Chondrocyte (in vitro differentiated cells): ENCODE results near the gene ADARB1. TPM values are rescaled to one million over a fixed set of nuclear protein-coding genes. Genes with fewer than 3 reads are reported as not detected.

Experiments
- DNase-seq: peaks from one replicate; pipeline ENCODE4 v3.0.0; 2021; ENCODE audit warnings: mixed read lengths, low spot score
- H3K27ac Mint-ChIP-seq: one replicate; pipeline ENCODE4 v1.8.0; 2021; ENCODE audit warnings: mild to moderate bottlenecking, moderate library complexity, mixed read lengths; ENCODE audit not compliant: unreplicated experiment
- H3K27me3 Mint-ChIP-seq: 2 replicates; pipeline ENCODE4 v1.8.0; 2021; ENCODE audit warnings: low read depth, mixed read lengths
- H3K36me3 Mint-ChIP-seq: 2 replicates; pipeline ENCODE4 v1.8.0; 2021; ENCODE audit warnings: low read depth, mixed read lengths
- H3K4me1 Mint-ChIP-seq: 2 replicates; pipeline ENCODE4 v1.8.0; 2021; ENCODE audit warnings: low read depth, mild to moderate bottlenecking, mixed read lengths
- H3K4me3 Mint-ChIP-seq: one replicate; pipeline ENCODE4 v1.8.0; 2021; ENCODE audit warnings: mild to moderate bottlenecking, moderate library complexity, mixed read lengths; ENCODE audit not compliant: unreplicated experiment
- H3K9me3 Mint-ChIP-seq: 2 replicates; pipeline ENCODE4 v1.8.0; 2021; ENCODE audit warnings: low read depth, mixed read lengths
- total RNA-seq: library from RNA; stranded (reverse); gene quantifications from 3 replicates; pipeline ENCODE4 v1.2.1, GENCODE V29; 2021
- TF ChIP-seq, protein P1 (sequence below): fragments of 200-600 bp; sonication (generic); IDR thresholded peaks from 2 replicates; pipeline ENCODE4 v1.5.0; 2021; ENCODE audit warnings: antibody characterized with exemption, mild to moderate bottlenecking, moderate library complexity

Gene ADARB1
- total RNA-seq, 1 donor from 2014 or later: 92.8 TPM

DNA sequence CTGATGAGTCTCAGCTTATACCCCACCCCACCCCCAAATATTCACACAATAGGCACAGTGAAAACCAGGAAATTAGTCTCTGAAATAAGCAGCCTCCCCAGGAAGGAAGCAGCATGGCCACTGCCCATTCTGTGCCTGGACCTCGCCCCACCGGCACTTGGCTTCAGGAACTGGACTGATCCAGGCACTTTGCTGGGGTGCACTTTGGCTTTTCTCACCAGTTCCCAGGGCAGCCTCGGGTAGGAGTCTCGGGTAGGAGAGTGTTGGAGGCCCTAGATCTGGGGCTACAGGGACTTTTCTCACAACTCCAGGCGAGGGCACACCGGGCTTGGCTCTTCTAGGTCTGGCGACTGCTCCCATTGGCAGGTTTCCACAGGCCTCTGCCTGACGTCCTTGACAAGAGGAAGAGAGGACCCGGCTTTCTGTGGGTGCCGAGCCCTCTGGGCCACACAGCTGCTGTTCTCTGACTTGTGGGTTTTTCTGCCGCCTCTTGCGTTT is 18.7 kb downstream of the ADARB1 start:
- TF ChIP-seq, protein P1, sequence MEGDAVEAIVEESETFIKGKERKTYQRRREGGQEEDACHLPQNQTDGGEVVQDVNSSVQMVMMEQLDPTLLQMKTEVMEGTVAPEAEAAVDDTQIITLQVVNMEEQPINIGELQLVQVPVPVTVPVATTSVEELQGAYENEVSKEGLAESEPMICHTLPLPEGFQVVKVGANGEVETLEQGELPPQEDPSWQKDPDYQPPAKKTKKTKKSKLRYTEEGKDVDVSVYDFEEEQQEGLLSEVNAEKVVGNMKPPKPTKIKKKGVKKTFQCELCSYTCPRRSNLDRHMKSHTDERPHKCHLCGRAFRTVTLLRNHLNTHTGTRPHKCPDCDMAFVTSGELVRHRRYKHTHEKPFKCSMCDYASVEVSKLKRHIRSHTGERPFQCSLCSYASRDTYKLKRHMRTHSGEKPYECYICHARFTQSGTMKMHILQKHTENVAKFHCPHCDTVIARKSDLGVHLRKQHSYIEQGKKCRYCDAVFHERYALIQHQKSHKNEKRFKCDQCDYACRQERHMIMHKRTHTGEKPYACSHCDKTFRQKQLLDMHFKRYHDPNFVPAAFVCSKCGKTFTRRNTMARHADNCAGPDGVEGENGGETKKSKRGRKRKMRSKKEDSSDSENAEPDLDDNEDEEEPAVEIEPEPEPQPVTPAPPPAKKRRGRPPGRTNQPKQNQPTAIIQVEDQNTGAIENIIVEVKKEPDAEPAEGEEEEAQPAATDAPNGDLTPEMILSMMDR: no peak
- no peak overlapping the region for H3K4me3 Mint-ChIP-seq
- H3K27me3 Mint-ChIP-seq: no peaks in the 10 kb centered on the region
- H3K27ac Mint-ChIP-seq: no peak overlapping the region
- no peaks in the 10 kb centered on the region for H3K36me3 Mint-ChIP-seq
- no peak for DNase-seq
- H3K9me3 Mint-ChIP-seq: no peaks in the 10 kb centered on the region
- peaks cover 19% of the 10 kb centered on the region for H3K4me1 Mint-ChIP-seq

DNA sequence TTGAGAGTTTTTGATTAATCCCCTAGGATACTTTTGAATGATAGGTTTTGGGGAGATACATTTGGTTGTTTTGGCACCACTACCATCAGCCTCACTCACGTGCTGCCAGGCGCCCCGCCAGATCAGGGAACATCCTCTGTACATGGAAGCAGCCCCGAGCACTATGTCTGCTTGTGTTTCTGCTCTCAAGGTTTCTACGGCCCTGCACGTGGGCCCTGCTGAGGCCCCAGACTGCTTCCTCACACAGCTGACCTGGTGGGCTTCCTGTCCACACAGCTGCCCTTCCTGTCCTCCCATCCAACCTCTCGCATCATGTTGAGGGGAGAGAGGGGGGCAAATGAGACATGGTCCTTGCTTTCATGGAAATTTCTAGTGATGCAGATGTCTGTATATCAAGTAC is 20.0 kb downstream of the ADARB1 start:
- no peaks in the 10 kb centered on the region for H3K36me3 Mint-ChIP-seq
- no peak for DNase-seq
- no peaks in the 10 kb centered on the region for H3K9me3 Mint-ChIP-seq
- H3K4me3 Mint-ChIP-seq: no peak overlapping the region
- TF ChIP-seq, protein P1: no peak
- no peak overlapping the region for H3K27ac Mint-ChIP-seq
- no peaks in the 10 kb centered on the region for H3K27me3 Mint-ChIP-seq
- peaks cover 26% of the 10 kb centered on the region for H3K4me1 Mint-ChIP-seq

DNA sequence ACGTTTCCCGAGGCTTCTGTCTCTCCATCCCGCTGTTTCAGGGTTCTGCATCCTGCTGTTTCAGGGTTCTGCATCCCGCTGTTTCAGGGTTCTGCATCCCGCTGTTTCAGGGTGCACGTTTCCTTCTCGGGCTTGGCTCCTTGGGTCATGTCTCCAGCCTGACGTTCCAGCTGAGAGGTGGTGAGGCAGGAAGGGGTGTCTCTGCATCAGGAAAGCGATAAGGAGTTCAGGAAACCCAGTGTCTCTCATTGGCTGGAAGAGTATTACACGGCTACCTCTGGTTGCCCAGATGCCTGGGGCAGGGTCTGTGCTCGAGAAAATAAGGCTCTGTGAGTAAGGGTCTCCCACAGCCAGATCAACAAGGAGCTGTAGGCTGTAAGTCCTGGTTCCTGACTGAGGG is 21.1 kb downstream of the ADARB1 start:
- Mint-ChIP-seq H3K36me3 (no peaks in the 10 kb centered on the region), H3K27ac (no peak overlapping the region), H3K27me3 (no peaks in the 10 kb centered on the region), H3K9me3 (no peaks in the 10 kb centered on the region), H3K4me1 (peaks cover 36% of the 10 kb centered on the region), H3K4me3 (no peak overlapping the region)
- TF ChIP-seq, protein P1: no peak
- no peak for DNase-seq

DNA sequence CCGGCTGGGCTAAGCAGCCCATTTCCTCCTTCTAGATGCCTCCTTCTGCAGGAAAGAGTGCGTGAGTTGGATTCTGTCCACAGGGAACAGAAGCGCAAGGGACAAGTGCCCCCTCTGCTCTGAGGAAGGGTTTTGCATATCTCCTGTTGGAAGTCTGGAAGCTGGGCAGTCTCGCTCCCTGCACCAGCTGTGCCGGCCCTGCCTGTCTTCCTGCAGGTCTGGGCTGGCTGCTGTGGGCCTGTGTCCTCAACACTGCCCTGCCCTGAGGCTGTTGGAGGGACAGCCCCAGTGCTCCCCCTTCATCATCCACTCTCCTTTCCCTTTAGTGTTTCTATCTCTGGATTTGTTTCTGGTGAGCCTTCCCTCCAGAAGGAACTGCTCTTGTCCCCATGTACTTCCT is 21.8 kb downstream of the ADARB1 start:
- TF ChIP-seq, protein P1: no peak
- DNase-seq: no peak
- Mint-ChIP-seq H3K36me3 (no peaks in the 10 kb centered on the region), H3K9me3 (no peaks in the 10 kb centered on the region), H3K4me1 (peaks cover 30% of the 10 kb centered on the region), H3K27me3 (no peaks in the 10 kb centered on the region), H3K27ac (peak overlapping the region; percentile 27), H3K4me3 (no peak overlapping the region)

DNA sequence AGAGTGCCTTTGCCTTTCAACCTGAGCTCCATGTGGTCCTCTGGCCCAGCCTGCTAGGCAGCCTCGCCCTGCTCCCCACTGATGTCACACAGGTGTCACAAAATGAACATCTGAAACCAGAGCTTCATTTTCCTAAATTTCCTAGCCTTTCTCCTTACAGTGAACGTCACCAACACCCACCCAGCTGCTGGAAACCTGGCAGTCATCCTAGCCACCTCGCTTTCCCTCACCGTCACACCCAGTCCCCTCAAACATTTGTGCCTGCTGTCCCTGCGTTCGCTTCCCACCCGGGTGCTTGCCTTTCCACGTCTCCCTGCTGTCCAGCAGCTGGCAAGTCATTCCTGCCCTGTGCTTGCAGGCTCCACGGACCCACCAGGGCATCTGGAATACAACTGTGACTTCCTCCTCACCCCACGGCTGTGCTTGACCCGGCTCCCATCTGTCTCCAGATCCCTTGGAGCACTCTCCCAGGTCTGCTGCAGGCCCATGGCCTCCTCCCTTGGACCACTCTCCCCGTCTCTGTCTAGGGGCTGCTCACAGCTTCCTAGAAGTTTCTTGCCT is 23.5 kb downstream of the ADARB1 start:
- Mint-ChIP-seq H3K4me1 (peaks cover 41% of the 10 kb centered on the region), H3K27me3 (no peaks in the 10 kb centered on the region)

More for the DNA sequence above, 23.5 kb downstream of the ADARB1 start:
- Mint-ChIP-seq H3K9me3 (no peaks in the 10 kb centered on the region), H3K4me3 (no peak overlapping the region), H3K27ac (no peak overlapping the region), H3K36me3 (peaks cover 1% of the 10 kb centered on the region)
- no peak for DNase-seq
- TF ChIP-seq, protein P1: no peak
